ENCODE data around the gene MRPS11.

- TF ChIP-seq CTCF (IDR thresholded peaks at IDR 0.05) (no peak), POLR2AphosphoS5 (IDR thresholded peaks at IDR 0.05) (no peak), POLR2A (IDR thresholded peaks at IDR 0.05) (no peak), EP300 (IDR thresholded peaks at IDR 0.05) (no peak)
Measured at GRCh38 chr15:88512601-88513000, 45.1 kb downstream of the MRPS11 start.

Measured in stomach (tissue), 4 donors.